ENCODE results near the gene CELSR2. TPM values are rescaled to one million over a fixed set of nuclear protein-coding genes. Genes with fewer than 3 reads are reported as not detected.

CELSR2 gene
- total and polyA plus RNA-seq, 2 of the 8 experiments (the other 6 are each of a cell fraction or from before 2014, with no cell fraction given): 12.0 to 27.7 TPM

DNA sequence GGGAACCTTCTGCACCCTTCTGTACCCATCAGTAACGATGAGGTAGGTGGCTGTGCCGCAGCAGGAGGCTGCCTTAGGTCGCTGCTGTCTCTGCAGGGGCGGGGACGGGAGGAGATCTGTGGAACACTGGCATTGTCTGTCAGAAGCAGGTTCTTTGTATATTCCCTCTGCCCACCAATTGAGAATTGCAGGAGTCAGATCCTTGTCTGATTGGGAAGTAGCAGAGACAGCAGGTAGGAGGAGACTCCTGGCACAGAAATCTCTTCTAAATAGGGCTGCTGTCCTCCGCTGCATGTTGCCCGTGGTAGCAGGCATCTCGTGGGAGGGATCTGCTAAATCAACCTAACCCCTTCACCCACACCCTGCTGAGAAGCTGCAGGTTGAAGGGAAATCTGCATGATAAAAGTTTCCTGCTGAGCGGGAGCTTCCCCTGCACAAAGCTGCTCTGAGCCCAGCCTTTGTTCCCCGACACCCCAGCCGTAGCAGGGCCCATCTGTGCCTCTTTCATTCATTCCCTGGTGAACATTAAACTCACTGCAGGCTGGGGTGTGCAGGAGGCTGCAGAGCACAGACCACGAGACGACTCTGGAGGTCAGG lies 19.7 kb upstream of the CELSR2 start (continued):
- TF ChIP-seq TAF1 (IDR thresholded peaks at IDR 0.05; ENCODE audit: low read depth, low read length) (peak; percentile 56), MAFK (IDR thresholded peaks at IDR 0.05; ENCODE audit: low read depth, low read length) (no peak), POLR2A (IDR thresholded peaks at IDR 0.05; ENCODE audit: control extremely low read depth in 1 of 2, low read depth in 2 of 2, low read length in 2 of 2) (no peak; a peak in 1 of 3 replicates), ASH2L (IDR thresholded peaks at IDR 0.05; ENCODE audit: low read length) (peak; percentile 33), CBX5 (IDR thresholded peaks at IDR 0.05; ENCODE audit: low read depth, low read length) (no peak), USF2 (IDR thresholded peaks at IDR 0.05; ENCODE audit: low read length) (no peak), GTF2F1 (IDR thresholded peaks at IDR 0.05; ENCODE audit: borderline replicate concordance, low read depth, low read length) (no peak), CHD7 (IDR thresholded peaks at IDR 0.05; ENCODE audit: insufficient replicate concordance, low read length) (no peak), NANOG (IDR thresholded peaks at IDR 0.05; ENCODE audit: insufficient read depth, low read depth, low read length, poor library complexity, severe bottlenecking) (peak; percentile 96), KDM1A (IDR thresholded peaks at IDR 0.05; ENCODE audit: borderline replicate concordance, low read length) (peak; percentile 23; the same call in 1 of the 2 replicates)

Data from H1 (cell line).